MCF 10A (cell line): ENCODE results near the gene PSMD5. TPM values are rescaled to one million over a fixed set of nuclear protein-coding genes. Genes with fewer than 3 reads are reported as not detected.

Source experiments
- BruUV-seq: library from RNA; stranded (reverse); fragments of 400-500 nt; replicated peaks from 2 replicates; lab custom pipeline; 2021; lab: Mats Ljungman, UMichigan
- CTCF ChIA-PET: fragments of 300-600 bp; sonication (Branson Sonifier 250); formaldehyde crosslinking; extraction: SDS; loops from one replicate; lab custom pipeline; 2021; ENCODE audit warnings: antibody characterized with exemption, inconsistent platforms; lab: Yijun Ruan, JAX
- POLR2A ChIA-PET: fragments of 300-600, 350-650 bp; sonication (Branson Sonifier 250); formaldehyde crosslinking; extraction: SDS; loops from one replicate; lab custom pipeline; 2020; ENCODE audit warnings: antibody characterized with exemption, inconsistent platforms; lab: Yijun Ruan, JAX
- DNase-seq: peaks from one replicate; pipeline ENCODE4 v3.0.0-alpha.2; 2018; ENCODE audit not compliant: unreplicated experiment
- H3K27ac Mint-ChIP-seq: one replicate; pipeline ENCODE4 v1.8.0; 2022; ENCODE audit warnings: mild to moderate bottlenecking, low read depth, mixed read lengths; ENCODE audit not compliant: unreplicated experiment
- H3K27me3 Mint-ChIP-seq: one replicate; pipeline ENCODE4 v1.8.0; 2022; ENCODE audit warnings: mixed read lengths; ENCODE audit not compliant: insufficient read depth, unreplicated experiment
- H3K36me3 Mint-ChIP-seq: one replicate; pipeline ENCODE4 v1.8.0; 2022; ENCODE audit warnings: mild to moderate bottlenecking, moderate library complexity, mixed read lengths; ENCODE audit not compliant: insufficient read depth, unreplicated experiment
- H3K4me1 Mint-ChIP-seq: one replicate; pipeline ENCODE4 v1.8.0; 2022; ENCODE audit warnings: mixed read lengths; ENCODE audit not compliant: insufficient read depth, unreplicated experiment
- H3K4me3 Mint-ChIP-seq: one replicate; pipeline ENCODE4 v1.8.0; 2022; ENCODE audit warnings: mild to moderate bottlenecking, moderate library complexity, mixed read lengths; ENCODE audit not compliant: unreplicated experiment
- H3K9me3 Mint-ChIP-seq: one replicate; pipeline ENCODE4 v1.8.0; 2022; ENCODE audit warnings: mixed read lengths; ENCODE audit not compliant: unreplicated experiment
- CTCF ChIP-seq: fragments of 200-600 bp; IDR thresholded peaks from one replicate; pipeline ENCODE4 v1.8.0; 2022; ENCODE audit warnings: antibody characterized with exemption, mild to moderate bottlenecking; ENCODE audit not compliant: unreplicated experiment
- intact Hi-C: fragments of 100-400 bp; cut with micrococcal nuclease; formaldehyde crosslinking; loops from 2 replicates; pipeline ENCODE4 v1.14.1; 2022
- total RNA-seq: library from RNA; stranded (reverse); gene quantifications from 2 replicates; pipeline ENCODE4 v1.2.3, GENCODE V29; 2022

The PSMD5 gene
- total RNA-seq, 1 experiment from 2014 or later: 71.0 TPM

- no peaks in the 10 kb centered on the region for H3K36me3 Mint-ChIP-seq
- POLR2A ChIA-PET: interaction anchor here (1.0 to 1.3 kb wide), 2 partner anchors 13 to 92 kb away, joined by 3 read pairs; partner anchors contain the start of gene FBXW2
- CTCF ChIA-PET: interaction anchor here (1.2 to 4.3 kb wide), 2 partner anchors 16 to 51 kb away, joined by 3 to 17 read pairs; no protein-coding TSS in a partner anchor
- intact Hi-C loops: no loop called here
- no peaks in the 10 kb centered on the region for H3K9me3 Mint-ChIP-seq
- no peak overlapping the region for H3K4me3 Mint-ChIP-seq
- DNase-seq: no peak
- H3K27ac Mint-ChIP-seq: no peak overlapping the region
- no peaks in the 10 kb centered on the region for H3K4me1 Mint-ChIP-seq
- no peaks in the 10 kb centered on the region for H3K27me3 Mint-ChIP-seq
- no peak for TF ChIP-seq CTCF
- BruUV-seq: no TSS peak
Measured at GRCh38 chr9:120885958-120886357, 43.2 kb upstream of the PSMD5 start.

GRCh38 chr9:120885457-120885856 is 42.7 kb upstream of the PSMD5 start:
- no peak for DNase-seq
- CTCF ChIA-PET: interaction anchor here (1.2 to 4.3 kb wide), 2 partner anchors 16 to 52 kb away, joined by 3 to 17 read pairs; no protein-coding TSS in a partner anchor
- Mint-ChIP-seq H3K9me3 (no peaks in the 10 kb centered on the region), H3K27me3 (no peaks in the 10 kb centered on the region), H3K36me3 (no peaks in the 10 kb centered on the region), H3K4me3 (no peak overlapping the region), H3K4me1 (no peaks in the 10 kb centered on the region), H3K27ac (no peak overlapping the region)
- TF ChIP-seq CTCF: no peak
- intact Hi-C loops: no loop called here
- no TSS peak for BruUV-seq
- POLR2A ChIA-PET: interaction anchor here (1.0 to 1.3 kb wide), 2 partner anchors 12 to 92 kb away, joined by 3 read pairs; partner anchors contain the start of gene FBXW2

GRCh38 chr9:120883608-120883996 is 40.9 kb upstream of the PSMD5 start:
- TF ChIP-seq CTCF: no peak
- H3K36me3 Mint-ChIP-seq: peaks cover 5% of the 10 kb centered on the region
- no peak for DNase-seq
- BruUV-seq: no TSS peak
- H3K9me3 Mint-ChIP-seq: no peaks in the 10 kb centered on the region
- H3K27ac Mint-ChIP-seq: no peak overlapping the region
- H3K4me1 Mint-ChIP-seq: peaks cover 6% of the 10 kb centered on the region
- no peak overlapping the region for H3K4me3 Mint-ChIP-seq
- ChIA-PET POLR2A (no interaction called here), CTCF (interaction anchor here (0.6 to 4.3 kb wide), 3 partner anchors 11 to 53 kb away, joined by 4 to 17 read pairs (median 5); no protein-coding TSS in a partner anchor)
- H3K27me3 Mint-ChIP-seq: no peaks in the 10 kb centered on the region
- intact Hi-C loops: no loop called here

- peak; percentile 13 for DNase-seq
- POLR2A ChIA-PET: no interaction called here
- TF ChIP-seq CTCF: no peak
- Mint-ChIP-seq H3K27ac (no peak overlapping the region), H3K4me3 (no peak overlapping the region), H3K4me1 (peaks cover 9% of the 10 kb centered on the region), H3K9me3 (no peaks in the 10 kb centered on the region), H3K36me3 (peaks cover 5% of the 10 kb centered on the region), H3K27me3 (no peaks in the 10 kb centered on the region)
- BruUV-seq: no TSS peak
- CTCF ChIA-PET: interaction anchor here (0.6 to 4.3 kb wide), 5 partner anchors 10 to 1079 kb away, joined by 3 to 17 read pairs (median 4); no protein-coding TSS in a partner anchor
- intact Hi-C loops: no loop called here
Measured at GRCh38 chr9:120882935-120883607, 40.3 kb upstream of the PSMD5 start.
